Stimulated activated naive CD4-positive, alpha-beta T cell treated with Interleukin-2 at 50 U/mL for 16 hours (primary cell): Measurements from ENCODE around the gene FKBP9.
A peak's percentile ranks its signal among the peaks of the same experiment; 100 is the strongest.
"Not testable (repeated sequence)": the region's sequence is repeated elsewhere in the genome, so short reads cannot be mapped to it uniquely, and the experiment has no call there.

Experiments used
- DNase-seq: peaks from one replicate; lab custom pipeline; 2025; lab: John Stamatoyannopoulos, UW

Gene FKBP9

DNA sequence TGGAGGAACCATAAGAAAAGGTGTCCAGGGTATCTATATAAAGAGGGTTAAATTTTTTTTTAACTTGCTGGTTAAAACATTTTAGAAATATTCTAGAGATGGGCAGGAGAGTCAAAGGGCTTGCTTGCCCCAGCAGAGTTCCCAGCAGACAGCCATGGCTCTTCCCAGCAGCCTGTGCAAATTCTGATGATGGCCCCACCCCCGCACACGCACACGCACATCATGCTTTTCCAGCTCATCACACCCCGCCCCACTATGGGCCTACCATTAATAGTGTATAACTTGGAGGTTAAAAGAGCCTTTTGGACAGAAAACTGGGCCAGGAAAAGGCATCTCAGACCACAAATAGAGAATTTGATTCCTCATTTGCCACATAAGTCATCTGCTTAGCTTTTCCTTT lies 48.5 kb downstream of the FKBP9 start:
- DNase-seq = not testable (repeated sequence)

DNA sequence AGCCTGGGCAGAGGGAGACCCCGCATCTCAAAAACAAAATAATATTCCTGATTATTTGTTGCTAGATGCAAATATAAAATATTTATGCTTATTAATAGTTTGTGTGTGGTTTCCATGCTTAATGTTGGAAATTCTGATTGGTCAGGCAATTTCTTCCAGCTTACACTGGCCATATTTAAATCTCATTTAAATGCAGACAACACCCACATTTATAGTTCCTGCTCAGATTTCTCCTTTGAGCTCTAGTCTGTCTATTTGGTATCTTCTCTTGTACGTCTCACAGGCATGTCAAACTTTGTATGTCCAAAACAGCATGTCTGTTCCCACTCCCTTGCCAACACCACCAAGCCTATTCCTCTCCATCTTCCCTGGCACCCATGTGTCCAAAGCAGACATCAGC lies 52.5 kb downstream of the FKBP9 start:
- DNase-seq = no peak

DNA sequence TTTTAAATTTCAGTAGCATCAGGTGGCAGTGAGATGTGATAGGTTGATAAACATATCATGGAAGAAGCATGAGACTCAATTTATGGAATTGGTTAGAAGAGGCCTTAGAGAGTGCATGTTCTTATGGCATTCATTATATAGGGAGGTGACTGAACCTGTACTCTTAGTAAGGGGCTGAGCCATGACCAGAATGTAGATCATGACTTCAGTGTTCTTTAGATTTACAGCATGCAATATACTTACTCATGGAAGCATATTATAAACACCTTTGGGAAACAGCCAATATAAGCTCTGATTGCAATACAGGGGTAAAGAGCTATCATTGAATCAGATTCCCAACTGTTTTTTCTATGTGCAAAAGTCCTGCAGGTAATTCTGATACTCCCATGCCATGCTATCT lies 55.1 kb downstream of the FKBP9 start:
- no peak for DNase-seq

DNA sequence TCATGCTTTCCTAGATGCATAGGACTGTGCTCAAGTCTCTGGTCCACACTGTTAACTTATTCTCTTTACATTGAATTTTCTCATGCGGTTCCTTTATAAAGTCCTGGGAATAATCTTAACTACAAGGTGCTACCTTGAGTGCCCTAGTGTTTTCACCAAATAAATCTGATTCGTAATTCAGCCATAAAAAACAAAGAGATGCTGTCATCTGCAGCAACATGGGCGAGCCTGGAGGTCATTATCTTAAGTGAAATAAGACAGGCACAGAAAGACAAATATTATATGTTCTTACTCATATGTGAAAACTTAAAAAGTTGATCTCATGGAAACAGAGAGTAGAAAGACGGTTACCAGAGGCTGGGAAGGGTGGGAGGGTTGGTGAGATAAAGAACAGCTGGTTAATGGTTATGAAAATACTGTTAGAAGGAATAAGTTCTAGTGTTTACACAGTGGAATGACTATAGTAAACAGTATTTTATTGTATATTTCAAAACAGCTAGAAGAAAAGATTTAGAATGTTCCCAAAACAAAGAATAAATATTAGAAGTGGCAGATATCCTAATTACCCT lies 67.0 kb downstream of the FKBP9 start:
- DNase-seq = no peak

DNA sequence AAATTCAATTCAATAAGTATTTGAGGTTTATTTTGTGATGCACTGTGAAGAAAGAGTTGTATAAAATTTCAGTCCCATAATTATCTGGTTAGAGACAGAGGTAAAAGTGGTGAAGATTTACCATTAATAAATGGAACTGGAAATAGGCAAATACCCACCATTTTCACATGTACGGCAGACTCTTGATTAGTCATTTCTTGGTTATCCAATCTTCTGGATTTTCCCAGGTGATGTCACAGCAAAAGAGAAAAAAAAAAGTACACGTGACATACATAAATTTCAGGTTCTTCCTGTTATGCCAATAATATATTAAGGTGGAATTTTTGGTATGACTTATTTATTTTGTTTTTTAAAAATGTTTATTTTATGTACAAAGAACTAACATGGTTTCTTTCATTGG lies 78.5 kb downstream of the FKBP9 start:
- DNase-seq = no peak

DNA sequence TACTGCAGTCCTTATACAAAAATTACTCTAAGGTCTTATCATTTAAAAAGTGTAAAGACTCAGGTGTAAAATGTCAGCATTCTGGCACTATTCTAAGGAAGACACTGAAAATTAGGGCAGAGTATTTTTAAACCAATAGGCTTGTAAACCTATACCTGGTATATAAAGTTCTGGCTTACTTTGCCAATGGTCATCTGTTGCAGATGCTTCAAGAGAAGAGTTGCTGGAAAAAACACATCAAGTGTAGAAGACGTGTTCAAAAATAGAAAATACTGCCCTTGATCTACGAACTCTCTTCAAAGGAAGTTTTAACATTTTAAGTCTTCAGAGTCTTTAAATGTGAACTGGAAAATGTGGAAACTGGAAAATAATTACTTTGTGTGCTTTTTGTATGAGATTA lies 81.4 kb downstream of the FKBP9 start:
- no peak for DNase-seq

DNA sequence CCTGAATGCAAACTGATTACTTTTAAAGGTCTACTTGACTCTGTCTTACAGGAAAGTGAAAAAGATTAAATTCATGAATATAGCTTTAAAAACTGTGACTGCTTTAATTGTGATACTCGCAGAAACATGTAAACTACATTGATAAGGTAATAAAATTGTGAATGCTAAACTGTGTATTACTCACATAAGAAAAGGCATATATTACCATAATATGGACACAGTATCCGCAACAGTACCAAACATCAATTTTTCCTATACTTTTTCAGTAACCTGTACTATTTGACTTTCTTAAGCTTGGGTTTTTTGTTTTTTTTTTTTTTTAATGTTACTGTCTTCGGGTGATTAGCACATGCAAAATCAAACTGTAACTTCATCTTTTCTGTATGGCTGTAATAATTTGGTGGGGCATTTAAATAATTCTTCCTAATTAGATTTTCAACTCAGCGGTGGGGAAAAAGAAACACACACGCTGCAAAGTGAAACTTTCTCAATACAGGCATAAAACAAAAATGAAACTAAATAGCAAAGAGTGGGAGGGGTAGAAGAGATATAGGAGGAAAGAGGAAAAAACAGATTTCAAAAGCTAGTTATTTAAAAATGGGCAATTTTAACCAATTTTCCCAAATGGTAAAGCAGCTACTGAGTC lies 82.1 kb downstream of the FKBP9 start:
- DNase-seq = no peak

DNA sequence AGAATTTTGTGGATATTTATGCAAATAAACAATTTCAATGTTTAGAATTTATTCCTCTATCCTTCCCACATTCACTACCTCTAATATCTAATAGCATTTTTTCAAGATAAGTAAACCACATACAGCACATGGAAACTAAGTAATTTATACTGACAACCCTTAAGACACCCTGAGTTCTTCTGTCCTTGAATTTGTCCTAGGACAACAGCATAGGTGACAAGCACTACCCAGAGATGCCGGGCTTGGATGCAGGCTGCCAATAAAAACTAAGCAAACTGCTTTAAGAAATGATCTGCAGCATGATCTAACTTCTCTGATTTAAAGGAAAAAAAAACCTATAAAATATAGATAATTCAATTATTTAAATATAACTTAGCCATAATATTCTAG lies 82.7 kb downstream of the FKBP9 start:
- DNase-seq = no peak

DNA sequence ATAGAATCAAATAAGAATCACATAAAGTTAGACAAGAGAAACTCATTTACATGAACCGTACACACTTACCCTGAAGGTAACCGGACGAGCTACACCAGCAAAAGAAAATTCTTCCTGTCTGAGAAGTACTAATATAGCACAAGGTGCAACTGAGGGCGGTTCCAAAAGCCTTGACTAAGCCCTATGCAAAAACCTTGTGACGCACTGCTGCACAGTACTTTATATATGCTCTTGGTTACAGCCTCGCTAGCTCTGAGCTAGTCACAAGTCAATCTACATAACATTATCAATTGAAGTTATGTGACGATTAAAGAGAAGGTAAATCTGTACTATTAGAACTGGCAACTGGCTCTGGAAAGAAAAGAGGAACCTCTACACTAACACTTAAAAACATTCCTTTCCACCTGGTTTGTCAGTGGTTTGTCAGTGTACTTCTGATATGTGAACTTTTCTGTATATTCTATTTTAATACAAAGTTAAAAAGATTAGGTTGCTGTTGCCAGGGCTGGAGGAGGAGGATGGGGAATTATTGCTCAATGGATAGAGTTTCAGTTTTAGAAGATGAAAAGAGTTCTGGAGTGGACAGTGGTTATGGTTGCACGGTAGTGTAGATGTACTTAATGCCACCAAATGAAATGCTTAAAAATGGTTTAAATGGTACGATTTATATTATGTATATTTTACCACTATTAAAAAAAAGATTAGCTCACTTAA lies 83.7 kb downstream of the FKBP9 start:
- peak; percentile 28 for DNase-seq

DNA sequence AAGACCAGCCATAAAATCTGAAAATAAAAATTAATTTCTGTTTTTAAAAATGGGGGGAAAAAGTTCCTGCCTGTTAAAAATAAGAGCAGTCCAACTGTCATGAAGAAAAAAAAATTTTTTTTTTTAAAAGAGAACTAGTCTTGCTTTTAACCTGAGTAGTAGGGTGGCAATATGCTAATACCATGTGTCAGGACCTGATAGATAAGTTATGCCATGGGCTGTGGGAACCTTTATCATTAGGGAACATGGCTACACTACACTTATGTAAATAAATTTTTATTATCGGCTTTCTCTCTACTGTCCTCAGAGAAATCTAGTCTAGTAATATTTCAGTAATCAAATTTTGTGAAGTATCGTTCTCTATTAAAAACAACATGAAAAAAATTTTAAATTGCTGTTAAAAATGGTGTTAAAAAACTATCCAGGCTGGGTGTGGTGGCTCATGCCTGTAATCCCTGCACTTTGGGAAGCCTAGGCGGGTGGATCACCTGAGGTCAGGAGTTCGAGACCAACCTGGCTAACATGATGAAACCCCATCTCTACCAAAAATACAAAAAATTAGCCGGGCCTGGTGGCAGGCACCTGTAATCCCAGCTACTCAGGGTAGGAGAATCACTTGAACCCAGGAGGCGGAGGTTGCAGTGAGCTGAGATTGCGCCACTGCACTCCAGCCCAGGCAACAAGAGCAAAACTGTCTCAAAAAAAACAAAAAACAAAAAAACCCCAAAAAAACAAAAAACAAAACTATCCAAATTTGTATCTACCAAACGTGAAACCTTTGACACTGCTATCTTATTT lies 84.6 kb downstream of the FKBP9 start:
- DNase-seq = no peak

DNA sequence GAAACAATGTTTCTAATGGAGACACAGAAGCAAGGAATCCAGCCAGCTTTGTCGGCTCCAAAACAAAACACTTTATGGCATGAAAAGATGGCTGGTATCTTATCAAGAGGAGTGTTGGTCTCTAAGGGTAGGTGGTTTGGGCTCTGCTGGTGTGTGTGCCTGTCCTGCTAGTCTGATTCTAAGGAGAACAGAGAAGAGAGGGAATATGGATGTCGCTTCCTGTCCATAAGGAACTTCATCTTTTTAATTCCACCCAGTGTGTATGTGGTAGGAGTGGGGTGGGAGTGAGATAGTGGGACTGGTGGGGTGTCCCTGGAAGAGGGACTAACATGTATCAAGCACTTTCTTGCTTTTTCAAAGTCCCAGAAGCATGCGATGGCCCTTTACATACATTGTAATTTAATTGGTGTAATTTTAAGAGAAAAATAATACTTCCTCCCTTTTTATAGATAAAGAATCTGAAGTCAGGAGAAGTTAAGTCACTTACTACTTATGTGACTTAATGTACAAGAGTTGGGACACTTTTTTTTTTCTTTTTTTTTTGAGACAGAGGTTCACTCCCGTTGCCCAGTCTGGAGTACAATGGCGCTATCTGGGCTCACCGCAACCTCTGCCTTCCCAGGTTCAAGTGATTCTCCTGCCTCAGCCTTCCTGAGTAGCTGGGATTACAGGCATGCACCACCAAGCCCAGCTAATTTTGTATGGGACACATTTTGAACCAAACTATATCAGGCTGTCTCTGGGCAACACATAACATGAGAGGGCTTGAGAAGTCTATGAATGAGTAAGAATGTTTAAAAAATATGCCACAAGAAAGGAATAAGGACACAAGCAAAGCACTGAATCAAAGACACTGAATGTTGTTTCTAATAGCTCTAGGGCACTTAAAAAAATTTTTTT lies 86.5 kb downstream of the FKBP9 start:
- DNase-seq = no peak

DNA sequence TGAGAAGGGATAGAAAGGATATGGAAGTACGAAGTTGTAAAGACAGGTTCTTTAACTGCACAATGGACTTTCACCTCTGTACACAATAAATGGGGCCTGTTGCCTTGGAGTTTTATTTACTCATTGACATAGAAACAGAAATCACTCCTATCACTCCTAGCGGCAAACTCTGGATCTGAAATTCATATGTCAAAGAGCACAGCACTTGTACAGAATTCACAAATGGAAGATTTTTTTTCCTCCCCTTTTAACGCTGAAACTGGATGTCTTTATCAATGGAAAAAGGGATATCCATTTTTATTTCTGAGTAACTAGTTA lies 87.1 kb downstream of the FKBP9 start:
- DNase-seq = no peak

DNA sequence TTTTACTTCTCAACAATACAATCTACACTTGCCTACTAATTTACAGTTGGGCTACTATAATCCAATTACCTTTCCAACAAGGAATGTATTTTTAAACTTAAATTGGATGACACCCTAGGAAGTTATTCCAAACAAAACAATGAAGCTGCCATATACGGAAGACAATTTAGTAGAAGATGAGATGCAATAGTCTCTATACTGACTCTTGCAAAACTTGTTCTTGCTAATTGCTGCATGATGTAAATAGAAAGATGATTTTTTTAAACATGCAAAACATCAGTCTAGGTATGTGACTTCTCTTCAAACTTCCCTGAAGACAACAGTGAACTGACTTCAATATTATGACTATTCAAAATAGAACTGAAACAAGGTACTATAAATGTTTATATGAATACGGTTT lies 87.7 kb downstream of the FKBP9 start:
- no peak for DNase-seq

DNA sequence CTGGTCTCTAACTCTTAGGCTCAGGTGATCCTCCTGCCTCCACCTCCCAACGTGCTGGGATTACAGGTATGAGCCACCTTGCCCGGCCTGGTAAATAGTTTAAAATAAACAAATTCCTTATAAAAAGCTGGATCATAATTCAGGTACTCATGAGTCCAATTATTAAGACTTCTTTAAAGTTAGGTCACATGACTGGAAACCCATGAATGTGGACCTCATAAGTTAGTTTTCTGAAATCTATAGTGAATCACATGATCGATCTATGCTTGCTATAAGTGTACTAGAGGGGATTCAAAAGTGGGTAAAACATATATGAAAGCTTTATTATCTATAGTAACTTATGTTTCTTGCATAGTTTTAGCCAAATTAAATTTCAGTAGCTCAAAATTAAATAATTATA lies 91.0 kb downstream of the FKBP9 start:
- DNase-seq = no peak

DNA sequence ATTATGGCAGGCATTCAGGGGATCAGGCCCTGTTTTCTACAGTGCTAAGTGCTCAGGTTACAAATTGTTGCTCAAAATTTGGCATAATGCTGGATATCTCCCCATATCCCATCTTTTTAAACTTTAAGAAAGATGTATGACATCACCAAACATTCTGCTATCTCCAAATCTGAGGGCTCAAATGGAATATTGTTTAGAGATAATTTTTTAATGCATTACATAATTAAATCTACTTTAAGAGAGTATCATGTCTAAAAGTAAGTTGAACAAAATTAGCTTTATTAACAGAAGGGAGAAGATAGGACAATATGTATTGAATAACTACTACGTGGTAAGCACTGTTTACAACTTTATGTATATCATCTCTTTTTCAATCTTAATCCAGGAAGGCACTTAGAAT lies 91.5 kb downstream of the FKBP9 start:
- DNase-seq = no peak

DNA sequence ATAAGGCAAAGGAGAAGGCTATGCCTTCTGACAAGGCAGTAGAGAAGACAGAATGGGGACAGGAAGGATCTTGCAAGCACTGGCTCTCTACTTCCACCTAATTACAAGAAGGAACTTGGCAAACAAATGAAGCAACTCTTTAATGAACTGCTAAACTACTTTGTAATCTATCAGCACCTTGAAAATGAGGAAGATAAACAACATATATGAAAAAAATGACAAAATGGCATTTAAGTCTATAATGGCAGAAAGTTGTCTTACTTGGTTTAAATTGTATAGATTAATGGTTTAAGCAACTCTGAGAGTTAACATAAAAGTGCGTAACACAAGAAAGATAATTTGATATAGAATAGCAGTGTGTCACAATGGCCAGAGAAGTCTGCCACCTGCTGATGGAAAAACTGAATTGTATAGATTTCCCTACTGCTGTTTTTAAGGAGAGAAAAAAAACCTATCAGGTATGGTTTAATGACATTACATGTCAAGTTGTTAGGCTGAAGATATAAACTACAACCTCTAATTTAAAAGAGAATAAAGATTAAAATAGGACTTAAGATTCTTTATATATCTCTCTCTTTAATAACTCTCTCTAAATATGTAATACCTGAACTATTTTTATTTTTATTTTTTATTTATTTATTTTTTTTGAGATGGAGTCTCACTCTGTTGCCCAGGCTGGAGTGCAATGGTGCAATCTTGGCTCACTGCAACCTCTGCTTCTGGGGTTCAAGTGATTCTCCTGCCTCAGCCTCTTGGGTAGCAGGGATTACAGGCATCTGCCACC lies 93.5 kb downstream of the FKBP9 start:
- no peak for DNase-seq

DNA sequence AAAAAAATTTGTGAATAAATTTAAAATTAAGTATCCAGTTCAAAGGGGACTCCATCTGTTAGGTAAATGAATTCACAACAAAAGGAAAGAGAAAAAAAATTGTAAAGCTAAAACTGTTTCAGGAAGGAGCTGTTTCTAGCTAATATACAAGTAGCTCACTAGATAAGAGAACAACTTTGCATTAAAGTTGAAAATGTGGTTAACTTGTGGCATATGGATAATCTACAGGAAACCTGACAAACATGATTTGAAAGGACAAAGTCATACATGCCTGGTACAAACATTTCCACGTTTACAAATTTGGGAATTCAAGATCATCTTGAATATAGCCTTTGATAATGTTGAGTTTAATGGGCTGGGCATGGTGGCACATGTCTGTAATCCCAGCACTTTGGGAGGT lies 96.5 kb downstream of the FKBP9 start:
- no peak for DNase-seq

DNA sequence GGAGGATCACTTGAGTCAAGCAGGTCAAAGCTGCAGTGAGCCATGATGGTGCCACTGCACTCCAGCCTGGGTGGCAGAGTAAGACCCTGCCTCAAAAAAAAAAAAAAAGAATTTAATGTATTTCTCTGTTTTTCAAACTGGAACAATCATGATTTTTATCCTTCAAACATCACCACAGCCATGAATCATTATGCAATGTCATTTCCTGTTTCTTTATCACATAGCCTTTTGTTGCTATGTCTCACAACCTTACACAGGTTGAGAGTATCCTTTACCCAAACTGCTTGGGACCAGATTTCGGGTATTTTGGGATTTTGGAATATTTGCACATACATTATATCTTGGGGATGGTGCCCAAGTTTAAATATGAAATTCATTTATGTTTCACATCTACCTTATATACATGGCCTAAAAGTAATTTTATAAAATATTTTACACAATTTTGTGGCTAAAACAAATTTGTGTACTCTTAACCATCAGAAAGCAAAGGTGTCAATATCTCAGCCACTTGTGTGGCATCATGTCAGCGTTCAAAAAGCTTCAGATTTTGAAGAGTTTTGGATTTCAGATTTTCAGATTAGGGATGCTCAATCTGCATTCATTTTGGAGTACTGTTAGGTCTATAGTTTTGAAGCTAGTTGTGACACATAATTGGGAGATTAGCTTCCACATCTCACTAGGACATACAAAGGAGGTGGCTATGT lies 97.2 kb downstream of the FKBP9 start:
- no peak for DNase-seq

DNA sequence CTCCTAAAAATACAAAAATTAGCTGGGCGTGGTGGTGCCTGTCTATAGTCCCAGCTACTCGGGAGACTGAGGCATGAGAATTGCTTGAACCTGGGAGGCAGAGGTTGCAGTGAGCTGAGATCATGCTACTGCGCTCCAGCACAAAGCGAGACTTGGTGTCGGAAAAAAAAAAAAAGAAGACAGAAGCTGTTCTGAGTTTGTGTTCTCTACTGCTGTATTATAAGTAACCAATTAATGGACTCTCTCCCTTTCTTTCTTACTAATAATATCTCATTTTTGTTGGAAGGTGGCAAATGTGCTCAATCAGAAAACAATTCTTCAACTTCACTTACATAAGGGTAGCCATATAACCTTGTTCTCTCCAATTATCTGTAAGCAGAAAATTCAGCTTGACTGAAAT lies 97.9 kb downstream of the FKBP9 start:
- DNase-seq = no peak
